ENCODE results near the gene CSNK2B.

Gene CSNK2B

GRCh38 chr6:31665501-31666336 is at the start of gene CSNK2B:
Gene CSNK2B (plus strand): TSS chr6:31666080. CDS start chr6:31666832, 752 bp downstream.
- DNase-seq (ENCODE audit: low spot score), result peak; percentile 90

- no peak for DNase-seq (ENCODE audit: low spot score)
Measured at GRCh38 chr6:31617010-31617409, 48.9 kb upstream of the CSNK2B start.

- peak; percentile 88 for DNase-seq (ENCODE audit: low spot score)
Measured at GRCh38 chr6:31619805-31620585, 45.9 kb upstream of the CSNK2B start.

- peak; percentile 78 for DNase-seq (ENCODE audit: low spot score)
Measured at GRCh38 chr6:31620586-31621319, 45.1 kb upstream of the CSNK2B start, which contains the start of gene PRRC2A. Gene PRRC2A (plus strand): TSS chr6:31620715. CDS start chr6:31622790, 2,075 bp downstream.

GRCh38 chr6:31621320-31621939 is 44.5 kb upstream of the CSNK2B start:
- no peak for DNase-seq (ENCODE audit: low spot score)

- no peak for DNase-seq (ENCODE audit: low spot score)
Measured at GRCh38 chr6:31621991-31622390, 43.9 kb upstream of the CSNK2B start.

- DNase-seq (ENCODE audit: low spot score), result no peak
Measured at GRCh38 chr6:31622684-31623091, 43.2 kb upstream of the CSNK2B start.

GRCh38 chr6:31624070-31624469 is 41.8 kb upstream of the CSNK2B start:
- no peak for DNase-seq (ENCODE audit: low spot score)

- DNase-seq (ENCODE audit: low spot score), result no peak
Measured at GRCh38 chr6:31626952-31627351, 38.9 kb upstream of the CSNK2B start.

GRCh38 chr6:31627690-31628287 is 38.1 kb upstream of the CSNK2B start:
- DNase-seq (ENCODE audit: low spot score), result no peak

- no peak for DNase-seq (ENCODE audit: low spot score)
Measured at GRCh38 chr6:31629014-31629413, 36.9 kb upstream of the CSNK2B start.

- DNase-seq (ENCODE audit: low spot score), result no peak
Measured at GRCh38 chr6:31630177-31630934, 35.5 kb upstream of the CSNK2B start.

- DNase-seq (ENCODE audit: low spot score), result no peak
Measured at GRCh38 chr6:31631209-31631608, 34.7 kb upstream of the CSNK2B start.

- no peak for DNase-seq (ENCODE audit: low spot score)
Measured at GRCh38 chr6:31631681-31632278, 34.1 kb upstream of the CSNK2B start.

- DNase-seq (ENCODE audit: low spot score), result no peak
Measured at GRCh38 chr6:31632279-31632946, 33.5 kb upstream of the CSNK2B start.

GRCh38 chr6:31633447-31633846 is 32.4 kb upstream of the CSNK2B start:
- no peak for DNase-seq (ENCODE audit: low spot score)

- no peak for DNase-seq (ENCODE audit: low spot score)
Measured at GRCh38 chr6:31634131-31634530, 31.7 kb upstream of the CSNK2B start.

- DNase-seq (ENCODE audit: low spot score), result no peak
Measured at GRCh38 chr6:31634969-31635575, 30.8 kb upstream of the CSNK2B start.

Measured in HuH-7 (cell line).